Parietal lobe (tissue), 2 donors: ENCODE results near the gene SMYD1. TPM values are rescaled to one million over a fixed set of nuclear protein-coding genes. Genes with fewer than 3 reads are reported as not detected.

Experiments used
- small RNA-seq: library from RNA; depleted of rRNA; stranded (forward); fragments of <200 nt; gene quantifications from one replicate; pipeline ENCODE3, GENCODE V24; 2014; ENCODE audit warnings: low replicate concordance
- total RNA-seq: library from RNA; depleted of rRNA; stranded (reverse); fragments of >200 nt; gene quantifications from one replicate; pipeline ENCODE4 v1.2.3, GENCODE V29; 2014

Gene SMYD1
- not detected for total RNA-seq

GRCh38 chr2:88067598-88067997 is at the start of gene SMYD1:
Gene SMYD1, plus strand, starts transcription at chr2:88067825. Its CDS starts 40 bp downstream, at chr2:88067865.

GRCh38 chr2:88055371-88056128 is 12.1 kb upstream of the SMYD1 start, which contains the start of gene KRCC1:
Gene KRCC1, minus strand, starts transcription at chr2:88055783. Its CDS starts 27,220 bp downstream, at chr2:88028563.

DNA sequence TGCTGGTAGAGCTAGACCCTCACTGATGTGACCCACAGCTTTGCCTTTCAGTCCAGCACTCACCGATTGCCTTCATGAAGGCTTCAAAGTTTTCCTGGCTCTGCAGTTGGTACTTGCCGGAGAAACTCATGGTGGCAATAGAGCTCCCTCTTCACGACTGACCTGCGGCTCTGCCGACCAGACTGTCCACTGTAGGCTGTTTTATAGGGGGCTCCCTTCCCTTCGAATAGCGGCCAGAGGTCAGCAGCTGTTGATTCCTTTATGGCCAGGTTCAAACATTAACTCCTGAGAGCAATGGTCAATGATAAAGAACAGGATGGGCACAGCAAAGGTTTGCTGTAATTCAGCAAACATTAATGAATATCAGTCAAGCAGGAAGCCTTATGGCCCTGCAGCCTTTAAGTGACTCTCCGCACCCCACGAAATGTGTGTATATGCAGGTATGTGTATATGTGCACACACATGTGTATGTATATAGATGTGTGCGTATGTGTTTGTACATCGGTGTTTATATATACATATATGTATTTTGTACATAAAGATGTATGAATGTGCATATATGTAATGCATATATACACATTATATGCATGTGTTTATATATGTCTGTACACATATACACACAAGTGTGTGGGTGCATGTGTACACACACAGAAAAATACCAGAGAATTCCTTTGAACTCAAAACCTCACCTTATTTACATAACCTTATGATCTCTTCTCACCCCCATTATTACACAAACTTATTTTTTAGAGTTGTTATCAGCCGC is 60.4 kb downstream of the SMYD1 start, which contains the start of gene FABP1:
Gene FABP1, minus strand, starts transcription at position 175 of the 766 bp plus-strand sequence. Its CDS starts 45 bp downstream, at position 130.

Small RNA genes within 50 kb of the gene (small RNA-seq; reads per million reads assigned to genes)
- not detected for gene MIR4780

Other genes starting within 250 kb of the SMYD1 start
- 2.5 TPM for gene RGPD2, start 242.0 kb upstream of the SMYD1 start, total RNA-seq
- not detected for gene RNU2-63P, start 51.3 kb upstream of the SMYD1 start, total RNA-seq
- gene KRCC1, start 12.0 kb upstream of the SMYD1 start, total RNA-seq = 11.6 TPM
- gene FABP1, start 60.2 kb downstream of the SMYD1 start, total RNA-seq = not detected
- gene THNSL2, start 102.5 kb downstream of the SMYD1 start, total RNA-seq = 3.8 TPM